ENCODE data around the gene GRB7.
"Not testable (repeated sequence)": the region's sequence is repeated elsewhere in the genome, so short reads cannot be mapped to it uniquely, and the experiment has no call there.

Gene GRB7

DNA sequence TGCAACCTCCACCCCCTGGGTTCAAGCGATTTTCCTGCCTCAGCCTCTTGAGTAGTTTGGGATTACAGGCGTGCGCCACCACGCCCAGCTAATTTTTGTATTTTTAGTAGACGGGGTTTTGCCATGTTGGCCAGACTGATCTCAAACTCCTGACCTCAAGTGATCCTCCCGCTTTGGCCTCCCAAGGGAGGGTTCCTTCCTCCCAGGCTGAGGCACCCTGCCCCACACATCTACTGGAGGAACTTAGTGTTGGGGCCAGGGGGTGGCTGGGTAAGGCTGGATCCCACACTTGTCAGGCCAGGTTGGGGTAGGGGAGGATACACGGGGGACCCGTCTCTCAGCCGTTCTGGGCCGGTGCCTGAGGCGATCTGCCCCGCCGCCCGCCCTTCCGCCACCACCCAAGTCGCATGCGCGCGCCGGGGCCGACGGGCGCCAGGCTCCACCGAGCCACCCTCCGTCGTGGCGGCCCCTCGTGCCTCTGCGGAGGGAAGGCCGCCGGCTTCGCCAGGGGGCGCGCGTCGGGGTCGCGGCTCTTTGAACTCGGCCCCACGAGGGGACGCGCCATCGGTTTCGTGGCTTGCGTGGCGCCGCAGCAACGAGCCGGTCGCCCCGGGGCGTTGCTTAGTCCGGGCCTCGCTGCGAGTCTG, 15.9 kb downstream of the GRB7 start:
- no peak for DNase-seq

DNA sequence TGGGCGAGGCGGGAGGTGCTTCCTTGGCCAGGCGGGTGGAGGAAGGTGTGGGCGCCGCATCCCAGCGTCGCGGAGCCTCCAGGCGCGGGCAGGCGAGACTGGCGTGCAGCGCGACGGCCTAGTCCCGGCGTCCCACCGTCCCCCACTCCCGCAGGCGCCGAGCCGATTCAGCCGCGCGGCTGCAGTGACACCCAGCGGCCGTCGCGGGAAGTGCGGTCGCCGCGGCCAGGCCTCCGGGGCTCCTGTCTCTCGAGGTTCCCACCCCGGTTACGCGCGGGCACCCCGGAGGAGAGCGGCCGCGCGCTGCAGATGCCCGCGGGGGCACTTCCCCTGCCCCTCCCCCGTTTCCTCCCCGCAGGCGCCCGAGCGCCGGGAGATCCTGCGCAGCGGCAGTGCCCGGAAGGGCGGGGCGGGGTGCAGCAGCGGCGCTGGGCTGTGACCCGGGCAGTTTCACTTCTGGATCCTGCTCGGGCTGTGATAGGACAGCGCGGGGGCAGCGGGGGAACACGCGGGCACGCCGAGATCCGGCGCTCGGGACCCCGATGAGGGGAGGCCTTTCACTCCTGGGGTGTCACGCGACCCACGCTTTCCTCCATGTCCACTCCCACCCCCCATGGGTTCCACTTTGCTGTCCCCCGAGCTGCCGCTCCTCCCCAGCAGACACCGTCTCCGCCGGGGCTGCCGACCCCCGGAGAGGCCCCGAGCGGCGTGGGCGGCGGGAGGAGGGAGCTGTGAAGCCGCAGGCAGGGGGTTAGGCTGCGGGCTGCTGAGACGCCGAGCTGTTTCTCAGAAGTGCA, 16.6 kb downstream of the GRB7 start:
- no peak for DNase-seq

DNA sequence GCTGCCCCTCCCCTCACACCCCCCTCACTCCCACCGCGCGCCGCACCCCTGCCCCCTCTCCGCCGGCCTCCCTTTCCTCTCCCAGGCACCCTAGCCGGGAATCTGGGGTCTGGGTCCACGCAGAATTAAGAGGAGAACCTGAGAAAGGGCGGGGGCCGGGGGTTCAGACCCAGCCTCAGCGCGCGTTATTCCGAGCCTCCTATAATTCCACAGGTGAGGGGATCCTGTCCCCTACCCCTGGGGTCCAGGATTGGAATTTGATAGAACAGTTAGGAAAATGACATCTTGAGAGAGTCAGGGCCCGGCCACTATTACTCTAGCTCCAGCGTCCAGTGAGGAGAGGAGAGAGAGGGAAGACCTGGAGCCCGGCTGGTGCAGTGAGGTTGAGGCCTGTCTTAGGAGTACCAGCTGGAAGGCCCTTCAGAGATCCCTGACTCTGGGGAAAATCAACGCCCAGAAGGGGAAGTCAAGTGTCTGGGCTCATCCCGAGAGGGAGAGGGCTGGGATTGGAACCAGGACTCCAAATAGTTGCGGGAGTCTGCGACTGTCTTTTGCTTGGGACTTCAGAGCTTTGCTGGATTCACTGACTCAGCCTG, 17.3 kb downstream of the GRB7 start:
- DNase-seq = no peak

DNA sequence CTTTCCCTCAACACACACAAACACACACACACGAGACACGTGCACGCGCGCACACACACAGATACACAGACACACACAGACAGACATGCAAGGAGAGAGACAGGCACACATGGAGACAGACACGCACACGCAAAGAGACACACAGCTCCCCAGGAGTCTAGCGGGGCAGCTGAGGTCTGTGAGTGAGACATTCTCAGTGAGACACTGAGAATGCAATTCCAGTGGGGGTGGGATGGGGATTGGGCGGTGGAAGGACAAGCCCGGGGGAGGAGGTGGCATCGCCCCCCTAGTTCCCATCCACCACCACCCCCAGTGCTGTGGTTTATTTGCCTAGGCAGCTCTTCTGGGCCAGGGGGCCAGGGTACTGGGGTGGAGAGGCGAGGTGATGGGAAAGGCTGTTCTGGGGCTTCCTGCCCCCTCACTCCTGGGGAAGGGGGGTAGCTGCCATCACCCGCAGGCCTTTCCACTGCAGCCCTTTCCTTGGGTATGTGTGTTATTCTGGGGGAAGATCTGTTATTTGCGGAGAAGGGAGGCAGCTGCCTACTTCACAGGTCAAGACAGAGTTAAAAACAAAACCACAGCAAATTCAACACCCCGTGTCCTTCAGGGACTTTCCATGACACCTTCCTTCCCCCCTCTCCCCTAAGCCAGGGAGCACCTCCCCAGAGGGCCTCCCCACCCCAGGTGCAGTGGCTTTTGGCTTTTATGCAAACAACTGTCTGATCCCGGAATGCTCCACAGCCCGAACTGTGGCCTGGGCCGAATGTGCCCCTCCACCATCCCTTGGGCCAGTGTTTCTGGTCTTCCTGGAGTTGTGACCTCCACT, 18.0 kb downstream of the GRB7 start:
- DNase-seq = no peak

DNA sequence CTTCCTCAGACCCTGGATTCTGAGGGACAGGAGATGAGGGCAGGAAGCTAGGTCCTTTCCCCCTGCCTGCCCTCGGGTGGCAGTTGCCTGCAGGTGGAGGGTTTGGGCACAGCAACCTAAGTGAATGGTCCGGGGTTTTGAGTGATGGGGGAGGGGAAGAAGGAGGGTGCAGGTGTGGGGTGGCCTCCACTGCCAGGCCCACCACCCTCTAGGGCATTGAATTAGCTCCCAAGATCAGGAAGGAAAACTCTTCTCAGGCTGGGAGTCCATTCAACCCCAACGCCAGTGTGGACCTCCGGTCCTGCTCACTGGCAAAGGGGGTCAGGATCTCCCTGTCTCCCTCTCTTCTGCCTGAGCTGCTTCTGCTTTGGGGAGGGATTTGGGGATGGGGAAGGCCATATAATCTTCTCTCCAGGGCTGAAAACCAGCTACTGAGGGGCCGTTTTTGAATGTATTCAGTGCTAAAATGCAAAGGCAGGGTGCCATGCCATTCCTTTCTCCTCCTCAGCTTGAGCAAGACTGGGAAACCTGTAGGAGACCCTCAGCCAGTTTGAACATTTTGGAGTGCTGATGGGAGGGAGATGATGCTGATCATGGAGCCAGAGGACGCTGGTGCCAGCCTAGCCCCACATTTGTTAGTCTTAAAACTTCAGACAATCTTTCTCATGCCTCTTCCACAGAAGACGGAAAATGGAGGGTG, 18.8 kb downstream of the GRB7 start:
- no peak for DNase-seq

DNA sequence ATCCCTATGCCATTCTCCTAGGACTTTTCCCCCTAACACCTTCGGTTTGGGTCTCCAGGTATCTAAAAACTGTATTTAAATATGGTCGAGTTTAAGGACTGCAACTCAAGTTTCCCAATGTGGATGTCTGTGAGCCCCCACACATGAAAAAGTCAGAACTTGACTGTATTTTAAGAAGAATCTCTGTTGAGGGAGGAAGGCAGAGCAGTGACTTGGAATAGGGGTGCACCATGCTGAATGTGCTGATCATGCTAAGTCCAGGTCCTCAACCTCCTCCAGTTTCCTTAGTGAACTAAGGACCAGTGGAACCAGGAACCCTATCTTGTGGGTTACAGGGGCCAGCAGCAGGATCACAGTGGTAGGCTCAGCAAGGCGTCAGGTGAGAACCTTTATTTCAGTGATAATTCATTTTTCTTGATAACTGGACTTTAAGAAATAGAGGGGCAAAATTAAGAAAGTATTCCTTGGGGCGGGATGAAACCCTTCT, 19.5 kb downstream of the GRB7 start:
- DNase-seq = no peak

DNA sequence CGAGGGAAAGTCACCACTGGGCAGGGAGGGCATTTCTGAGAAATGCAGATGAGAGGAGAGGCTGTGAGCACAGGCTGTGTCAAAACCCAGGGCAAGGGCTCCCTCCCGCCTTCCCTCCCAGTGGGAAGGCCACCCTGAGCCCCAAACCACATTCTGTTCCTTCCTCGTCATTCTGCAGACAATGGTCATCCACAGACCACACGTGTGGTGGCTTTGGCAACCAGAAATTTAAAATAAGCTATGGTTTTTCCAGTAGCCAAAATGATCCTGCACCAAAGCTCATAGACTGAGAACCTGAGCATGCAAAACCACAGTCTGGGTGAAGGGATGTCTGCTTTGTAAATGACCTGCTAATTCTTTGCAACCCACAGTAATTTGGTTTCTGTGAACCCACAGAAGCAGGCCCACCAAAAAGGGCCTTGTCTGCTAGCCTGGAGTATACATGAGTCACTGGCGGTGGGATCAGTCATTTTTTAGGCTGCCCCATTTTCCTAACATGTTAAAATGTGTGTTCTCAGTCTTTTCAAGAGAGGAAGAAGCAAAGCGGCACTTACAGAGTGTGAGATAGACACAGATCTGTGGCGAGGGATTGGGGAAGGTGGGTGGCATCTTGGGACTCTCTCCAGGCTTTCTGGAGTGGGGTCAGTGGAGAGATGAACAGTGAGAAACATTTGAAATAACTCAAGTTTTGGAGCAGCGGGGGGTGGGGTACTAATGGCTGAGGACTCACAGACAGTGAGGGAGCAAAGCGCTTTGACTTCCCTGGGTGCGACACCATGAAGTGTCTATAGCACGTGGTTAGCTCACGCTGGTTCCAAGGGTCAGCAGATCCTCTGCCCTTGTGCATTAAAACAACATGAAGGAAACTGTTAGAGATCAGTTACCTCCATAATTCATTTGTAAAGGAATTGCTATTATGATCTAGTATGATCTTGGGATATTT, 20.5 kb downstream of the GRB7 start:
- no peak for DNase-seq

DNA sequence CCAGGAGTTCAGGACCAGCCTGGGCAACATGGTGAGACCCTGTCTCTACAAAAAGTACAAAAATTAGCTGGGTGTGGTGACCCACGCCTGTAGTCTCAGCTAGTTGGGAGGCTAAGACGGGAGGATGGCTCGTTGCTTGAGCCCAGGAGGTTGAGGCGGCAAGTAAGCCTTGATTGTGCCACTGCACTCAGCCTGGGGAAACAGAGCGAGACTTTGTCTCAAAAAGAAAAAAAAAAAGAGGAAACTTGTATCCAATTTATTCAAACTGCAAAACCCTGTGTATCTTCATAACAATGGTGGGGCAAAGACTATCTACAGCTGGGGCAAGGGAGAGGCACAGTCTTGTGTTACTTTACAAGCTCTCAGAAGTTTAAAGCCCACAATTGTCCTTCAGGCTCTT, 21.5 kb downstream of the GRB7 start:
- no peak for DNase-seq

DNA sequence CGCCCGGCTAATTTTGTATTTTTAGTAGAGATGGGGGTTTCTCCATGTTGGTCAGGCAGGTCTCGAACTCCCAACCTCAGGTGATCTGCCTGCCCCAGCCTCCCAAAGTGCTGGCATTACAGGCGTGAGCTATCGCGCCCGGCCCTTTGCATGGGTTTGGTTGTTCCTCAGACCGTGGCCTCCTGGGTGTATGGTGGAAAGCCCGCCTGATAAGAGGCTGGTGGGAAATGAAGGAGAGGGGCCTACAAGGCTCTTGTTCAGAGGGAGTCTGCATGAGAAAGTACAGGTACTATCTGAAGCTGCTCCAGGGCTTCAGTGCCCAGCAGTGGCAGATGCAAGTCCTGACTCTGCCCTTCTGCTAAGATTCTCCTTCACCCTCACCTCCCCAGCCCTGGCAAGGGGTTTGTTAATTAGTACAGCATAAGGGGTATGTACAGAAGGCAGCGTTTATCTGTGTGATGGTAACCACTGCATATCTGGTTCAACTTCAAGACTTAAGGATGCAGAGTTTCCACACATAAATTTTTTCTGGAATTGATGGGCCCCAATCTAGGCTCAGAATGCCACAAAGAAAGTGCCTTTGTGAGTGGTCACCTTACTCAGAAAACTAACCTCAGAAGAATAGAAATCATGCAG, 24.2 kb downstream of the GRB7 start:
- no peak for DNase-seq

DNA sequence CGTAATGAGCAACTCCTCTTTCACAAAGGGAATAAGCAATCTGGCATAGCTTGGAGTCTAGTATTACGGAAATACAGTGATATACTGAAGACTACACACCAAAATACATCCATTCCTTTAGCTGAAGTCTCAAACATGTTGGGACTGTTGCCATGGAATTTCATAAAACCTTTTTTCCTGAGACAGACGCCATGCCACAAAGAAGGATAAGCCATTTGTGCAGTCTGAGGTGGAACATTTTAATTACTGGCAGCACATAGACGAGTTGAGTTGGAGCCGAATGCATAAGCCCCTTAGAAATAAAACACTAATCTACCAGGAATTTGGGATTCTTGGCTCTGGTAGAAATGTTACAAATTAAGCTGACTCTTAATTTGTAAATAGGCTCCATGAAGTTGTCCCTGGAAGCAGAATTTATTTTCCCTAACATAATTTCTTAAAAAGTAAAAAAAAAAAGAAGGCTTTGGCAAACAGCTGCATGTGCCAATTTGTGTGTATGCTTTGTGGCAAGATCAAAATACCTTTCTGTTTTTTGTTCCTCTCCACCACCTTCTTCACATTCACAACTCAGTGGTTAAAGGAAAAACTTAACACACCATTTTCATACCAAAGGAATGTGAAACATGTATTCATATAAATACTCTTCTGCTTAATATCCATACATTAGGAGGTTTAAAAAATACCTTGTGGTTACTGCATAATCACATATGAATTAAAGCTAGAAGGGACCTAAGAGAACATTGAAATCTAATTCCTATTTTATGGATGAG, 25.5 kb downstream of the GRB7 start:
- no peak for DNase-seq

DNA sequence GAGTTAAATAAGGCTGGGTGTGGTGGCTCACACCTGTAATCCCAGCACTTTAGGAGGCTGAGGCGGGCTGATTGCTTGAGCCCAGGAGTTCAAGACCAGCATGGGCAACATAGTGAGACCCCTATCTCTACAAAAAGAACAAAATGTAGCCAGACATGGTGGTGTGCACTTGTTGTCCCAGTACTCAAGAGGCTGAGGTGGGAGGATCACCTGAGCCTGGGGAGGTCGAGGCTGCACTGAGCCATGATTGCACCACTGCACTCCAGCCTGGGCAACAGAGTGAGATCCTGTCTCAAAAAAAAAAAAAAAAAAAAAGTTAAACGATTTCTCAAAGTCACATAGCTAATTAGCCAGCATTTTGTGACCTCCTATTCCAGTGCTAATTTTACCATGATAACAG, 26.4 kb downstream of the GRB7 start:
- not testable (repeated sequence) for DNase-seq

DNA sequence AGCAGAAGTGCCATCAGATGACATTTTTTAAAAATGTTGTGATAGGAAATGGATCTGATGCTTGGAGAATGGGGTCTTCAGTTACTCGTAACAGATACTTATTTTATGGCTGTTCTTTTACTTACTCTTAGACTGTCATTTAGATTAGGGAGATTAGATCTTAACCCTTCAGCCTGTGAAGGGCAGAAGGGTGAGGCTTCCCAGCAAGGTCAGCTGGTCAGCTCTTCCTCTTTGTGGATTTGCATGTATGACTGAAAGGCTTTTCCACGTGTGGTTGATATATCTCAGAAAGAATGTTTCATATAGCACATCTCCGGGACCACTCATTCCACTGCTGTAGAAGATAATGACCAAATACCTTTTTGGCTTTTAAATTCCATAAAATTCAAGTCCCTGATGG, 27.4 kb downstream of the GRB7 start:
- no peak for DNase-seq

DNA sequence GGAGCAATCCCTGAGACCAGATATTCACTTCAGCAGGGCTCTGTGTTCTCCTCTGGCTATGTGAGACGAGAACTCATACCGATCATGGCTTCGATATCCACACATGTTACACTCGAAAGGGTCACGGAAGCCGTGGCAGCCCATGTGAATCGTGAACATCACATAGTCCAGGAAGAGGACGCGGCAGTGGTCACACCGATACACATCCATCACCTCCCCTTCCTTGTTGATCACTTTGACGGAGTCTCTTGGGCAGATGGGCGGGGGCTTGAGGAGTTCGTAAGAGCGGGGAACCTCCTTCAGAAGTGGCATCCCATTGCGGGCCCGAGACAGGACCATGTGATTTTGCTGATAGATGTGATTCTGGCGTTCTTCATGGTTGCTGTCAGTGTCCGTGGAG, 28.0 kb downstream of the GRB7 start:
- DNase-seq = no peak

DNA sequence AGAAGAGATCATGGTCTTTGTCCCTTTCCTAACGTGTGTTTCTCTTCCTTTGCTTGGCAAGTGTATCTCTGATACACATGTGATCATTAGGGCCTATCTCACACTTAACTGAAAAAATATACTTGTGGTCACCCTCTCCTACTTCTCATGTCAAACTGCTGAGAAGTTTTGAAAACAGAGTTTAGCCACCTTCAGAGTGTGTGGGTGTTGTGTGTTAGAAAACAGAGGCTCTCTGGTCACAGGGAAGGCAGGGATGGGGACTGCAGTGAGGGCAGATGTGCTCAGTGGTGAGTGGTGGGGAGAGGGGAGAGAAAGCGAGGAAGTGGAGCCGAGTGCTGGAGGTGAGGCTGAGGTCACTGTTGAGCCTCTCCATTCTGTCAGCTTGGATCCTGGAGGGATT, 29.4 kb downstream of the GRB7 start:
- no peak for DNase-seq

DNA sequence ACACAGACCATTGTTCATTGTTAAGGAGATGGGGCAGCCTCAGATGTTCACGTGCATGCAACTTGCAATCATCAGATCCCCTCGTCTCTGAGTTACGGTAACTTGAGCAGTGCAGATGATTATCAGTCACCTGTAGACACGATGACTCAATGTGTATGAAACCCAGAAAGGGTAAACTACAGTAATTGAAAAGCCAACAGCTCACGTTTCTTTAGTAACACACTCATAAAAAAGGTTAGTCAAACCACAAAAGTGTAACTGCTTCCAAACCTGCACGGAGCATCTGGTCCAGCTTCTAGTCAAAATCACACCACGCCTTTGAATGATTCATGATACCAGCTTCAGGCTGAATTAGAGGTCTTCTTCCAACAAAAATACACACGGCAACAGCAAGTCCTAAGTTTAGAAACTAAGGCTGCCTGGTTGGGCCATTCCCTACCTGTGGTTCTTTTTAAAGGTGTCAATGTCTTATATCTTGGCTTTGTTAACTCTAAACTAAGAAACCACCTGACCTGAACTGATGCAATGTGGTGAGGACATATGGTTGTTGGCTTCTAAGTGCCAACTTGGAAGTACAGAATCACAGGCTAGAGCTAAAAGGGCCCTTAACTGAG, 32.3 kb downstream of the GRB7 start:
- no peak for DNase-seq

DNA sequence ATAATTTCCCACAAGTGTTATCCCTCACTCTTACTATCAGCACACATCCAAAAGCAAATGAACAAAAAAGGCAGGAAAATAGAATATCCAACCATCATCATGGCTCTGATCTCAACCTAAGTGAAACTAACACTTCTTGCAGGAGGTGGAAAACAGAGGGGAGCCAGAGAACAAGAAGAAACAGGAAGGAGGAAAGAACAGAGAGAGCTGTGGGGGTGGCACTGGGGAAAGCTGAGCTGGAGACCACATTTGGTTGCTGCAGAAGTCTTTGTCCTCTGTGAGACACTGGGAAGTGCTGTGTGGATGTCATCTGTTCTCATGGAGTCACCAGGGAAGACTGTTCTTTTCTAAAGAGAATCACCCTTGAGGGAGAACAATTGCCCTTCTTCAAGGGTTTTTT, 34.7 kb downstream of the GRB7 start:
- no peak for DNase-seq

DNA sequence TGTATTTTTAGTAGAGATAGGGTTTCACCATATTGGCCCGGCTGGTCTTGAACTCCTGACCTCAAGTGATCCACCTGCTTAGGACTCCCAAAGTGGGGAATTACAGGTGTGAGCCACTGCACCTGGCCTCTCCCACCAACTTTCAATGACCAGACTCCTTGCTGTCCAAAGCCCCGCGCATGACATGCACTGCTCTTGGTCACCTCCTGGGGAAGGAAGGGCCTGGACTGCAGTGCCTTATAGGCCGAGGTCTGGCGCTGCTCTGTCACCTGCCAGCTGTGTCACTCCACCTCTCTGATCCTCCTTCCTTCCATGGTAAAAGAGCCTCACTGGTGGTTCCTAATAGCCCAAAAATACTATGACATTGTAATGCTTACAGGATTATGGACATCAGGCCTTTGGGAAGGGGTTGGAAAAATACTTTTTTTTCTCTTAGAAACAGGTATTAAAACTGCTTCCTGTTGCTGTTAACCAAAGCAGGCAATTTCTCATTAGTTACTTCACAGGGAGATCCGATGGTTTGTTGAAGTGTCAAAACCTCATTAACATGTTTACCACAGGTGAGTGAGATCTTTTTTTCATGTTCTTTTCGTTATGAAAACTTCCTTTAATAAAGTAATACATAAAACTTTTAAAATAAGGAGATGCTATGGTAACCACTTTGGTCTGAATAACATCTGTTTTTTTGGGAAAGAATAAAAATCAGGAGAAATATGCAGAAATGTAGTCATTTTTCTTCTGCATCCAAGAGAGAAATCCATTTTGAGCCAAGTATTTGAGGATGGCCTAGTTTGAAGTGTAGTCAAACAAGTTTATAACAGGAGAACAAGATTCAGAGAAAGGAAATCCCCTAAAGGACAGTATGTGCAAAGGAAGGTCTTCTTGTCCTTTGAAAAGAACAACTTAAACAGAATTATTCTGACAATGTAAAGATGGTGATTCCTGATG, 35.5 kb downstream of the GRB7 start:
- DNase-seq = no peak

DNA sequence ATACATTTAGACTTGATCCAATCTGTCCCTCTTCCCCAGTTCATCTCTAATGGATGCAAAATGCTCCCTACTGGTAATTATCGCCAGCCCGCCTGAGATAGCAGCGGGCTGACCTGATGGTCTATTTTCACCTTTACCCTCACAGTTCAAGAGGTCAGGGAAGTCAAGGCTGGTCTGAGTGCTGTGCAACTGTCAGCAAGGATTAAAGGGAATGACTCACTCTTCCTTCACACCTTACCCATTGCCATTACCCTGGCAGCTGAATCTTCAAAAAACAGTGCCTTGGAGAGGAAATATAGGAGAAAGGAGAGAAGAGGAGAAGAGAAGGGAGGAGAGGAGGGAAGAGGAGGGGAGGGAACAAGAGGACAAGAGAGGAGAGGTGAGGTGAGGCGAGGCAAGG, 36.3 kb downstream of the GRB7 start:
- DNase-seq = no peak

DNA sequence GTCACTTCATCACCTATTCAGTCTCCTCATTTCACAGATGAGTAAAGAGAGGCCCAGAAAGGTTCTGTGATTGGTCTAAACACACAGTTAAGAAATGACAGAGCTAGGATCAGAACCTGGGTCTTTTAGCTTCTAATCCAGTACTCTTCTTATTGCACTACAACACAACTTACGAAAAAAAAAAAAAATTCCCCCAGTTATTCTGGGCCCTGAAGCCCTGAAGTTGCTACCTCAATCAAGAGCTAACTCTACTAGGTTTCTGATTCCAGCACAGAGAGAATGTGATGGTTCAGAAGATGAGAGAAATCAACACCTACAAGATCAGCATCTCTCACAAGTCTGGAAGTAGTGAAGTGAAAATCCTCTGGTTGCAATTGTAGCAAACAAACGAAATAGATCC, 37.3 kb downstream of the GRB7 start:
- no peak for DNase-seq
